ENCODE measurements around the gene MT1X.

The MT1X gene

GRCh38 chr16:56681939-56682702 is at the start of gene MT1X:
MT1X (plus strand) TSS chr16:56682470; CDS start chr16:56682541, 71 bp downstream.
- DNase-seq, result peak; percentile 40

DNA sequence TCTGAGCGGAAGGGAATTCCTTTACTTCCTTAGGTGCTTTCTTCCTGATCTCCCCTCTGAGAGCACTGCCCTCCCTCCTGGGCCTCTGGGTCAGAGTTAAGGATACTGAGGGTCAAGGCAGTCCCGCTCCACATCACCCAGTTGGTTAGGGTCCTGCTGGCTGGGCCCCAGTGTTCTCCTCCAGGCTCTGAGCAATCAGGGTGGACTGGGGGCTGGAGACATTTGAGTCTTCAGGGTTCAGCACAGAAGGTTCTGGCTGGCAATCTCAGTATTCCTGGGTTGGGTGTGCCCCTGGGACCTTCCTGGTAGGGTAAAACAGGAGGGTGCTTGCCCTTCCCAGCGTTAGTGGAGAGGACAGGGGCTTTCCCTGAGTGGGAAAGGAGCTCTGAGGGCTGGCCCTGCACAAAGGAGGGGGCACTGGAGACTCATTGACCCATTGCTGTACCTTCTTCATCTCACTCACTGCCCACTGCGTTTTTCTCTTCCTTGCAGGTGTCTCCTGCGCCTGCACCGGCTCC is 49.4 kb upstream of the MT1X start:
- no peak for DNase-seq

- no peak for DNase-seq
Measured at GRCh38 chr16:56633535-56633934, 48.7 kb upstream of the MT1X start.

DNA sequence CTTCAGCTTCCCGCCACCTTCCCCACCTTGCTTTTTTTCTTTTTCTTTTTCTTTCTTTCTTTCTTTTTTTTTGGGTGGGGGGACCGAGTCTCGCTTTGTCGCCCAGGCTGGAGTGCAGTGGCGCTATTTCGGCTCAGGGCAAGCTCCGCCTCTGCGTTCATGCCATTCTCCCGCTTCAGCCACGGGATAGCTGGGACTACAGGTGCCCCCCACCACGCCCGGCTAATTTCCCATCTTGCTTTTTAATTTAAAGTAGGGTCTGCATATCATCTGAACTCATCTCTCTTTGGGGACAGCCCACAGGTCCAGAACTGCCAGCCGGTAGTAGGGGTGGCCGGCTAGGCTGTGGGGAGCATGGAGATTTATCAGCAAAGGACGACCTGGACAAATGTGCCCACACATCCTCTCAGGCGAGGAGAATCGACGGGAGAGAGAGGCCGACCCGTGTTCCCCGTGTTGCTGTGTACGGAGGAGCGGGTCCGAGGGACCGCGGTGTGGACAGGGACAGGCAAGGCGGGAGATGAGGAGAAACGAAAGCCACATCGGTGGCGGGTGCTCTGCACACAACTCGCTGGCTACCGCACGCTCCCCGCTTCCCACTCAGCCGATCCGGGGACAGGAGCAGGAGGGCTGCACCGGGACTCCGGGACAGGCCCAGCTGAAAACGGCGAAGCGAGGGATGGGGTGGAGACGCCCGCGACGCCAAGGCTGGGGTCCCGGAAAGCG is 47.4 kb upstream of the MT1X start:
- DNase-seq, result no peak

DNA sequence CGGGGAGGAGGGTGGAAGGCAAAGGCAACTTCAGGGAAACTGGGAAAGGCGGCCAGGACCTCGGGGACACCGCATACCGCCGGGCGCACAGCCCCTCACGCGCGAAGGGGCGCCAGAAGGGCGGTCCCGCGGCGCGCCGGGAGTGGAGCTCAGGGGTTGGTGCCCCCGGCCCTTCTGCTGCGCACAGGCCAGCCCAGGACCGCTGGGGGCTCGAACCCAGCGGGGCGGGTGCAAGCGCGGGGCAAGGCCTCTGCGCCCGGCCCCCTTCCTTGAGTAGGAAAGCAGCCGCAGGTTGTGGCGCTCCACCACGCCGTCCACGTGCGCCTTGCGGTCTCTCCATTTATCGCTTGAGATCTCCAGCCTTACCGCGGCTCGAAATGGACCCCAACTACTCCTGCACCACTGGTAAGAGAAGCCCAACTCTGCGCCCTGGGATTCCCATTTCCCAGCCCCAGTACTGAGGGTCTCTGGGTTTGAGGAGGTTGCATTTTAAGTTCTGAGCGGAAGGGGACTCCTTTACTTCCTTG is 46.8 kb upstream of the MT1X start:
- DNase-seq, result no peak

DNA sequence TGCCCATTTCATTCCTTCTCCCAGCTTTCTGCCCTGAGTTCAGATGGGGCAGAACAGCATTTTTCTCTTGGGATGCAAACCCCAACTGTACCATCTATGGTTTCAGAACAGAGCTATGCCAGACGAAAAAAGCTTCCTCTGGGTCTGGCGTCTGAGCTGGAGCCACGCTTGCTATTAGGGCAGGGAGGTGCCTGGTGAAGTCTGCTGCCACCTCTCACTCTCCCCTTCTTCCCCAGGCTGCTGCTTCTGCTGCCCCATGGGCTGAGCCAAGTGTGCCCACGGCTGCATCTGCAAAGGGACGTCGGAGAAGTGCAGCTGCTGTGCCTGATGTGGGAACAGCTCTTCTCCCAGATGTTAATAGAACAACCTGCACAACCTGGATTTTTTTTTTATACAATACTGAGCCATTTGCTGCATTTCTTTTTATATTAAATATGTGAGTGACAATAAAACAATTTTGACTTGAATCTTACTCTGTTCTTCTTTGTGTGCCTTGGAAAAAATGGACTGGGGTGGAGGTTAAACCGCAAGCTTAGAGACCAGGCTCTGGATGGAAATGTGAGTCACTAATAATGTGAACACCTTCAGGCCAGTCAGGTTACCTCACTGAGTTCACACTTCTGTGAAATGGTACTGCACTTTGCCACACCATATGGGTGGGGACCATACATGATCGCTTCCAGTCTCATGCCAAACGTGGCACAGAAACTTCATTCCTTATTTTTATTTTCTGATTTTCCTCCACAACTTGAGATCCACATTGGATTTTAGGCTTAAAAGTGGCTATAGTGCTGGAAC is 45.5 kb upstream of the MT1X start:
- no peak for DNase-seq

DNA sequence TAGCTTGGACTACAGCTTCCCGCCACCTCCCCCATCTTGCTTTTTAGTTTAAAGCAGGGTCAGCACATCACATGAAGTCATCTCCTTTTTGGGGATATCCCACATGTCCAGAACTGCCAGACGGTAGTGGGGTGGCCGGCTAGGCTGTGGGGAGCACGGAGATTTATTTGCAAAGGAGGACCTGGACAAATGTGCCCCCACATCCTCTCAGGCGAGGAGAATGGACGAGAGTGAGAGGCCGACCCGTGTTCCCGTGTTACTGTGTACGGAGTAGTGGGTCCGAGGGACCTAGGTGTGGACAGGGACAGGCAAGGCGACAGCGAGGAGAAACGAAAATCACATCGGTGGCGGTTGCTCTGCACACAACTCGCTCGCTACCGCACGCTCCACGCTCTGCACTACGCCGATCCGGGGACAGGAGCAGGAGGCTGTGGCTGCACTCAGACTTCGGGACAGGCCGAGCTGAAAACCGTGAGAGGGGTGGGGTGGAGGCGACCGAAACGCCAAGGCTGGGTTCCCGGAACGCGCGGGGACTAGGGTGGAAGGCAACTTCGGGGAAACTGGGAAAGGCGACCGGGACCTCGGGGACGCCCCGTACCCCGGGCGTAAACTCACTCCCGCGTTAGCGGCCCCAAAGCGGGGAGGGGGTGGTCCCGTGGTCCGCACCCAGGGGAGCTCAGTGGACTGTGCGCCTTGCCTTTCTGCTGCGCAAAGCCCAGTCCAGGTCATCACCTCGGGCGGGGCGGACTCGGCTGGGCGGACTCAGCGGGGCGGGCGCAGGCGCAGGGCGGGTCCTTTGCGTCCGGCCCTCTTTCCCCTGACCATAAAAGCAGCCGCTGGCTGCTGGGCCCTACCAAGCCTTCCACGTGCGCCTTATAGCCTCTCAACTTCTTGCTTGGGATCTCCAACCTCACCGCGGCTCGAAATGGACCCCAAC is 44.2 kb upstream of the MT1X start, which contains the start of gene MT1A:
TSS of gene MT1A (plus strand) at position 853 of the 937 bp plus-strand sequence. CDS start at position 926, 73 bp downstream.
- no peak for DNase-seq

DNA sequence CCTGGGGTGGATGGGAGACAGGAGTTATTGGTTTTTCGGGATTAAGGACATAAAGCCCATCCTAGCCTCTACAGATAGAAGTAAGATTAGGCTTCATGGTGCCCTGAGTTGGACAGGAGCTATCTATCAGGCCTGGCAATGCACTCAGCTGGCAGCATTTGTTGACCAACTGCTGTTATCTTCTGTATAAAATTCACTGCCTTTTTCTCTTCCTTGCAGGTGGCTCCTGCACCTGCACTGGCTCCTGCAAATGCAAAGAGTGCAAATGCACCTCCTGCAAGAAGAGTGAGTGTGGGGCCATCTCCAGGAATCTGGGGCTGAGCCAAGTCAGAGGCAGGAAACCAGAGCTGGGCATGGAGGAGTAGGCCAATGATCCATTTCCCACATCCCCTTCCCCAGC is 43.2 kb upstream of the MT1X start:
- DNase-seq, result no peak

GRCh38 chr16:56640076-56640475 is 42.2 kb upstream of the MT1X start:
- no peak for DNase-seq

GRCh38 chr16:56641166-56641565 is 41.1 kb upstream of the MT1X start:
- no peak for DNase-seq

- DNase-seq, result peak; percentile 38
Measured at GRCh38 chr16:56643080-56643778, 39.0 kb upstream of the MT1X start.

DNA sequence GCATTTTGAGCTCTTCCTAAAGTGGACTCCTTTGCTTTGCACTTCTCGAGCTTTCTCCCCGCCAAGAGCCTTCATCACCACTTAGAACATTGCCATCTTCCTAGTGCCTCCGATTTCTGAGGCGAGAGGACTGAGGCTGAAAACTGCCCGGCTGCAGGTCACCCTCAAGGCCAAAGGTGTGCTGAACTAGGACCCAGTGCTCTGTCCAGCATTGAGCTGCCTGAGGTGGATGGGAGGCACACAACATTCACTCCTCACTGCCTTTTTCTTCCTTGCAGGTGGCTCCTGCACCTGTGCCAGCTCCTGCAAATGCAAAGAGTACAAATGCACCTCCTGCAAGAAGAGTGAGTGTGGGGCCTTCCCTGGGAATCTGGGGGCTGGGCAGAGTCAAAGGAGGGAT is 38.4 kb upstream of the MT1X start:
- no peak for DNase-seq

- DNase-seq, result no peak
Measured at GRCh38 chr16:56645311-56645710, 37.0 kb upstream of the MT1X start.

GRCh38 chr16:56645838-56646237 is 36.4 kb upstream of the MT1X start:
- DNase-seq, result no peak

DNA sequence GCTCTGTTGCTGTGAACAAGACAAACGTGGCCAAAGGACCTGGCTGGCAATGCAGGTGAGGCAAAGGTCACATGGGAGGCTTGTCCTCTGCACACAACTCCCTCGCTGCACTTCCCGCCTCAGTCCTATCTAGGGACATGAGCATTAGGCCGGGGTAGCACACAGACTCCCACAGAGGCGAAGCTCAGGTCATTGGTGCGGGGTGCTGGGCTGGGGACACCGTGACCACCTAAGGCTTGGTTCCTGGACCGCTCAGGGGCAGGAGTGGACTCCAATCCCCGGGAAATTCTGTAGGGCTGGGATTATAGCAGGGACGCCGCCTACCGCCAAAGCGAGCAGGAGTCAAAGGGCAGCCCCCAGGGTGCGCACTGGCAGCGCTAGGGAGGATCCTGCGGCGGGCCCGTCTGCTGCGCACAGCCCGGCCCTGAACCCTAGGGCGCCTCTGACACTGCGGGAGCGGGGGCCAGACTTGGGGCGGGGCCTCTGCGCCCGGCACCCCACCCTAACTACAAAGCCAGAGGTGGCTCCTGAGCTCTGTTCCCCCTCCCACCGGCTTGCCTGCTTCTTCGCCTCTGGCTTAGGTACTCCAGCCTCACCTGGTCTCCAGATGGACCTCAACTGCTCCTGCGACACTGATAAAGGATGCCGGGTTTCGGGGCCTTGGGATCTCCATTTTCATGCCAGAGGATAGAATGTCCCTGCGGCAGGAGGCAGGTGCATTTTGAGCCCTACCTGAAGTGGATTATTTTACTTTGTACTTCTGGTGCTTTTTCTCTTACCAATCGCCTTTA is 34.4 kb upstream of the MT1X start:
- DNase-seq, result no peak

GRCh38 chr16:56649271-56649670 is 33.0 kb upstream of the MT1X start:
- DNase-seq, result no peak

DNA sequence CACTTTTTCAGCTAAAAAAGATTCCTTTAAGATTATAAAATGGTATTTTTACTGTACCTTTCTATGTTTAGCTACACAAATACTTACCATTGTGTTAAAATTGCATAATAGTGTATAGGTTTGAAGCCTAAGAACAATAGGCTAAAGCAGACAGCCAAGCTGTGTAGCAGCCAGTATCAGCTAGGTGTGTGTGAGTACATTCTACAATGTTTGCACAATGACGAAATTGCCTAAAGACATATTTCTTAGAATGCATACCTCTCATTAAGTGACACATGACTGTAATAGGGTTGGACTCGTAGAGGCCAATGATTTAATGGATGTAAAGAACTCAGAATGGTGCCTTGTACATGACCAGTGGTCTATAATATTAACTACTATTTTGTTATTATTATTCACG is 32.5 kb upstream of the MT1X start:
- DNase-seq, result no peak

DNA sequence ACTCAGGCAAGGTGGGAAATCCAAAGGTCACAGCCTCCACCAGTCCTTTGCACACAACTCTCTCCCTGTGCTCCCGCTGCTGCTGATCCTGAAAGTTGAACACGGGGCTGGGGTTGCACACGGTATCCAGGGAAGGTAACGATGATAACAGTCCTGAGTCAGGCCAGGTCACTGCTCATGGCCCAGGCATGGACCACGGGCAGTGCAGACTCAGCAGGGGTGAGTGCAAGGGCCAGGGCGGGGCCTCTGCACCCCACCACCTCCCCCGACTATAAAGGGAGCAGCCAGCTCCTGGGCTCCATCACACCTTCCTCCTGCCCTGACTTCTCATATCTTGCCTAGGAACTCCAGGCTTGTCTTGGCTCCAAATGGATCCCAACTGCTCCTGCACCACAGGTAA is 30.7 kb upstream of the MT1X start, which contains the start of gene MT1B:
TSS of gene MT1B (plus strand) at position 301 of the 400 bp plus-strand sequence. CDS start at position 369, 68 bp downstream.
- DNase-seq, result no peak

DNA sequence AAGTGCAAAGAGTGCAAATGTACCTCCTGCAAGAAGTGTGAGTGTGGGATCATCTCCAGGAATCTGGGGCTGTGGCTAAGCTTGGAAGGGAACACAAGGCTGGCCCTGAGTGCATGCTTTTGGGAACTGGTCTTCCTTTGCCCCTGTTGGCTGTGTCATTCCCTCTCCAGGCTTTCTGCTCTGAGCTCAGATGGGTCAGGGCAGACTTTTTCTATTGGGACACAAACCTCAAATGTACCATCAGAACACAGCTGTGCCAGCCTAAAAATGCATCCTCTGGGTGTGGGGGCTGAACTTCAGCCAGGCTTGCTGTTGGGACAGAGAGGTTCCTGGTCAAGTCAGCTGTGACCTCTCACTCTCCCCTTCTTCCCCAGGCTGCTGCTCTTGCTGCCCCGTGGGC is 29.7 kb upstream of the MT1X start:
- DNase-seq, result no peak

DNA sequence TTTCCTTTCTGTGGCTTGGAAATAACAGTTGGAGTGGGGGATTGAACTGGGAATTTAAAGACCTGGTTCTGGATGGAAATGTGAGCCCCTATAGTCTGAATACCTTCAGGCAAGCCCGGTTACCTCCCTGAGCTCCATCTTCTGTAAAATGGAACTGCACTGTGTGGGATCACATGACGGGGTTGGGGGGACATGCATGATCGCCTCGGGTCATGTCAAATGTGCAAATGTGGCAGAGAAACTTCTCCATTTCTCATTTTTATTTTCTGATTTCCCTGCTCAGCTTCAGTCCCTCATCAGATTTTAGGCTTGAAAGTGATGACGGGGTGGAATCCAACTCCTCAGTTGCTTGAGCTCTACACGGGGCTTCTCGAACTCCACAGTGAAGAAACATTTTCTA is 29.1 kb upstream of the MT1X start:
- no peak for DNase-seq

Measured in NCI-H524 treated with DMSO at 0.1 percent for 48 hours (cell line).